HT1080 (cell line): ENCODE data around the gene CUEDC1. TPM values are rescaled to one million over a fixed set of nuclear protein-coding genes. Genes with fewer than 3 reads are reported as not detected.
"Not testable (repeated sequence)": the region's sequence is repeated elsewhere in the genome, so short reads cannot be mapped to it uniquely, and the experiment has no call there.

ENCODE experiments used
- DNase-seq: peaks from one replicate; pipeline ENCODE4 v3.0.0-alpha.2; 2015; ENCODE audit warnings: low read depth
- total RNA-seq: library from RNA; depleted of rRNA; stranded (reverse); fragments of >200 nt; shearing (Covaris generic); gene quantifications from 2 replicates; pipeline ENCODE4 v1.2.3, GENCODE V29; 2014

Gene CUEDC1
- total RNA-seq, 1 experiment from 2014 or later: 8.9 TPM

DNA sequence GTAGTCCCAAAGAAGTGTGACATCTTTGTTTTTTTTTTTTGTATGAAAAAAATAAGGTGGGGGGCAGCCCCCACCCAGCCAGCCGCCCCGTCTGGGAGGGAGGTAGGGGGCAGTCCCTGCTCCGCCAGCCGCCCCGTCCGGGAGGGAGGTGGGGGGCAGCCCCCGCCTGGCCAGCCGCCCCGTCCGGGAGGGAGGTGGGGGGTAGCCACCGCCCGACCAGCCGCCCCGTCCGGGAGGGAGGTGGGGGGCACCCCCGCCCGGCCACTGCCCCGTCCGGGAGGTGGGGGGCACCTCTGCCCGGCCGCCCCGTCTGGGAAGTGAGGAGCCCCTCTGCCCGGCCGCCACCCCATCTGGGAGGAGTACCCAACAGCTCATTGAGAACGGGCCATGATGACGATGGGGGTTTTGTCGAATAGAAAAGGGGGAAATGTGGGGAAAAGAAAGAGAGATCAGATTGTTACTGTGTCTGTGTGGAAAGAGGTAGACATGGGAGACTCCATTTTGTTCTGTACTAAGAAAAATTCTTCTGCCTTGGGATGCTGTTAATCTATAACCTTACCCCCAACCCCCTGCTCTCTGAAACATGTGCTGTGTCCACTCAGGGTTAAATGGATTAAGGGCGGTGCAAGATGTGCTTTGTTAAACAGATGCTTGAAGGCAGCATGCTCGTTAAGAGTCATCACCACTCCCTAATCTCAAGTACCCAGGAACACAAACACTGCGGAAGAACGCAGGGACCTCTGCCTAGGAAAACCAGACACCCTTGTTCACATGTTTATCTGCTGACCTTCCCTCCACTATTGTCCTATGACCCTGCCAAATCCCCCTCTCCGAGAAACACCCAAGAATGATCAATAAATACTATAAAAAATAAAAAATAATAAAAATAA, 108.9 kb downstream of the CUEDC1 start:
- DNase-seq: not testable (repeated sequence)

DNA sequence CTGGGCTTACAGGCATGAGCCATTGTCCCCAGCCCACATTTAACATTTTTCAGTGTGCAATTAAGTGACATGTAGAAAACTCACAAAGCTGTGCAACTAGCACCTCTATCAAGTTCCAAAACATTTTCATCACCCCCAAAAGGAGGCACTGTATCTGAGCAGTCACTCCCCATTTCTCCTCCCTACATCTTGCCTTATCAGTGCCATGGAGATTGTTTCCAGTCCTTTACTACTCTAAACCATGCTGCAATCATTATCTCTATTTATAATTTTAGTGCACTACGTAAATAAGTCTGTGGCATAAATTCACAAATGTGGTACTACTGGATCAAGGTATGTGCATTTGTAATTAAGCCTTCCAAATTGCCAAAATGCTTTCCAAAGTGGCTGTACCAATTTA, 112.9 kb downstream of the CUEDC1 start:
- DNase-seq: no peak

DNA sequence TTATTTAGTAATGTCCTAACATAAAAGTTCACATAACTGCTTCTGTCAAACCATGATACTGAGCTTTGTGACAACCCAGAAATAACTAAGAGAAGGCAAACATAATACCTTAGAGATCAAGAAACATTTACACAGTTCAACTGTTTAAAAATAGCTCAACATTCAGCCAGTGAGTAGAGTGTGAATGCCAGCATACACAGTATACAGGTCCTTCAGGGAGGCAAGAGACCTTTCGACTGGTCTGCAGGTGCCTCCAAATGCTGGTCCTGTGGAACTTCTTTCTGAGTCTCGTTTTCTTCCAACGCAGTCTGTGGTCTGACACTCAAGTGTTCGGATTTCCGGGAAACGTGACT, 115.7 kb downstream of the CUEDC1 start:
- no peak for DNase-seq

DNA sequence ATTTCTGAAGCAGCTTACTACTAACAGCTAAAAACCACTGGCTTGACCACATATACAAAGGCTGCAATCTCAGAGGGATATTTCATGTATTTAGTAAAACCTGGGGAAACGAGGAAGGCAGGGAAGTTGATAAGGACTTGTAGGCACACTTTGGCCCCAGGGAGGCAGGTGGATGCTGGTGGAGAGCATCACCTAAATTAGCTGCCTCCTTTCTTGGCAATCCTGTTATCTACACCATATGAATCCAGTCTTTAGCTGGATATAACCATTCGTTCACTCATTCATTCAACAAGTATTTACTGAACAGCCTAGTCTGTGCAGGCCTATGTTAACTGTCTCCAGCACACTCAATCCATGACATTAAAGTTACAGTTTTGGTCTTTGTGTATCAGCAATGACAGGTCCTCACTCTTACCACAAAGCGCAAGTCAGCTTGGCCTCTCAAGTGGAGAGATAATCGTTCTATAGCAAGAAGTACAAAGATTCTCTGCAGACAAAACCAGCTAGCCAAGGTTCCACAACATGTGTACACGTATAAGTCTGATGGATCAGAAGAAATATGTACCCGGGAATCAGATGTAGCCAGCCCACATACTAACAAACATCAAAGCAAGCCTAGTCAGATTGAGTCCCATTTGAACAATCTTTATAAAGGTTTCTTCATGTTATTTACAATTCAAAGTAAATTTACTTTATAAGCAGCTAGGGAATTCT, 116.2 kb downstream of the CUEDC1 start:
- no peak for DNase-seq

DNA sequence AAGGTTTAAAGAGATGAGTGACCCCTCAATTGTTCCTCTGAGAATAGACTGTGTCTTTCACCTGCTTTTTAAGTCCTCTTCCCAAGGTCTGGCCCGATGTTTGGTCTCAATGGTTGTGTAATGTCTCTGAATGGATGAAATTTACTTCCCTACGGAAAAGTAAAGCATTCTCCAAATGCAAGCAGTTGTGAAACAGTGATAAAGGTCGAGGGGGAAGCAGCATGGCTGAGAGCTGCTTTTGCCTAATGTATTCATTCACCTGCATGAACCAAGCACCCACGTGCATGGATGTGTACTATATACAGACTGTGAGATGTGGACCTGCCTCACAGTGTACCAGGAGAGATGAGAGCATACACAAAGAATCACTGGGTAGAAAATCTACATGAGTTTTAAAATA, 116.8 kb downstream of the CUEDC1 start:
- no peak for DNase-seq

DNA sequence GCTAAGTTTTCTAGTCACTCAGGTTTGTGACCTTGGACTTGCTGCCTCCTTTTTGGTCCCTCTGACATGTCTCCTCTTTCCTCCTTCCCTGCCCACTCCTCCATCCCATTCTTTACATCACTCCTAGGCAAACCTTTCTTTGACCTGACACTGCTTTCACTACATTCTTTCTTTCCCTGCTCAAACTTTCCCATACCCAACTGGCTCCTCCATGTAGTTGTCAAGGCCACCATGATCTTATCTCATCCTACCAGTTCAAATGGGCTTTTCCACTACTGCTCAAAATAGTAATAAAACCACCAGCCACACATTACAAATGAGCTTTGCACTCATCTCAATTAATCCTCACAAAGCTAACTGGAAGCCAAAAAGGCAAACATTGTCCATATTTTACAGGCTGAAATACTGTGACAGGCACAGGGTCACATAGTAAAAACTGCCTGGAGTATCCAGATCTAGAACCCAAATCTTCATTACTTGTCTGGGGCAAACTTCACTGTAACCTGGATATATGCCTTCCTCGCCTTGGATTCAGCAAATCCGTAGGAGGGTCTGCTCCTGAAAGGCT, 119.8 kb downstream of the CUEDC1 start:
- no peak for DNase-seq

DNA sequence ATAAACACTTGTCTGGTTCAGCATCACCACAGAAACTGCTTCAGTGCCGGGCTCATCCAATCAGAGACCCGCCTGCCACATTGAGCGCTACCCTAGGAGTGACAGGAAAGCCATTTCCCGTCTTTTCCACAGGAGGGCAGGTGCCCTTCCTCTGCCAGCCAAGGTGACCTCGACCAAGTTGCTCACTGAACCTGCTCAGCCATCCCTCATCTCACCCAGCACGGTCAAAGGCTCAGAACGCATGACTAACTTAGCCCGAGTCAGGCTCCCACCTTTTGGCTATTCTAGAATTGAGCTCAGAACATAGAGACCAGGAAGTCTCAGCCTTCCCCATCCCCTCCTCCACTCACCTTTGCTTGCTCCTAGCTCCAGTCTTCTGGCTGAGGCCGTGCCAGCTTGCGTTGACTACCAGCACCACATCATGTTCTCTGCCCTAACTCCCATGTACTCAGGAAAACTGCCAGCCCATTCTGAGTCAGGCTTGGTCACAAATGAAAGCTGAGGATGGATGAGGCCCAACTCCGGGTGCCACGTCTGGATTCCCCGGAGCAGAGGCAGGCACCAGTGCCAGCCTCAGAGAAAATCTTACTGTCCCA, 121.0 kb downstream of the CUEDC1 start:
- DNase-seq: peak; percentile 76

DNA sequence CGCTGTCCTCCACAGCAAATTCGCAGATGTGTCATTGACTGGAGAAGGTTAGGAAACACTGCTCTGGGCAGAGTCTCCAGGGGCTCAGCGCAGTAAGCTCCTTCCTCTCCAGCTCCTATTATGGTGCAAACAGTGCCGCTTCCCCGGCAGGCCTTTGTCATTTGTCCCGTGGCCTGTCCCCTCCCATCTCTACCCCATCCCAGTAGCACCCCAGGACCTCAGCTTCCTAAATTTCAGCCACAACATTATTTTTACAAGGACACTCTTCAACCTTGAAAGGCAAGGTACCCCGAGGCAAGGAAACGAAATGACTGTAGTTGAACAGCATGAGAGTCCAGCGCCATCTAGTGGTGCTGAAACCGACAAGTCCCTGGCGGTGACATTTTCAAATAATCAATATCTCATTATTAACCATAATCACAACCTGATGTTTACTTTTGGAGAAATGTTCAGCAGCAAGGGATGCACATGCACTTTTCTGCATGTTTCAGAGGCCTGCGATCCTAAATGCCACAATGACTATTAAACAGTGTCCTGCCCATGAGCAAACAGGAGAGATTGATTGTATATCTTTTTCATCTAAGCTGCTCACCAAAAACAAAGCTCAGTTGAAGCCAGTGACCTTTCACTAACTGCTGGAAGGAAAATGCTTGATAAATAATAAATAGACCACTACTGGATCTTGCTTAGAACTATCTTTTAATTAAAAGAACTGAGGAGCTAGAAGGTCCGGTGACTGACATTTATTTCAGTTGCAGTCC, 121.9 kb downstream of the CUEDC1 start:
- DNase-seq: no peak

DNA sequence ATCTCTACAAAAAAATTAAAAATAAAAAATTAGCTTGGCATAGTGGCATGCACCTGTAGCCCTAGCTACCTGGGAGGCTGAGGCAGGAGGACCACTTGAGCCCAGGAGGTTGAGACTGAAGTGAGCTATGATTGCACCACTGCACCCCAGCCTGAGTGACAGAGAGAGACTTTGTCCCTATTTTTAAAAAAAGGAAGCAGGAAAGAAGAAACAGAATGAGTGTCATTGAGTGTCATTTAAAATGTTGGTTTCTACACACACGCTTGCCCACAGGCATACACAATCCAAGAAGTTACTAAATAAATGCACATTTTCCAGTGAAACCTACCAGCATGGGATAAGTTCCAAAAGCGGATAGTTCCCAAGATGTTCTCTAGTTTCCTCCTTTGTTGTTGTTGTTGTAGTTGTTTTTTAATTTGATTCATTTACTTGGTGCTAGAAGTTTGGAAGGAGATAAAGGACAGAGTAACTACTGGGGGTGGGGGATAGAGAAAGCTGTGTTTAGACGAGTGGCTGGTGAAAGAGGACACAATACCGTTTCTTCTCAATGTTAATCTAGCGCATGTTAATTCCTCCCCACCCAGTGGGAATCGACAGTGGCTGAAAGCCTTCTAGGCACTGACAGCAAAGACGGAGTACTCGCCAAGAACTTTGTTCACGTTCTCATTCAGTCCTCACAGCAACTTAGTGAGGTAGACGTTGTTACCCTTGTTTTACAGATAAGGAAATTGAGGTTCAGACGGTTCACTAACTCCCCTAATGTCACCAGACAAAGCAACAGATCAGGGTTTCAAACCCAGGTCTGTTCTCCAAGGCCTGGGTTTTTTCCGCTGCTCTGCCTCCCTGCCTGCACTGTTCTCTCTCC, 122.7 kb downstream of the CUEDC1 start:
- no peak for DNase-seq

DNA sequence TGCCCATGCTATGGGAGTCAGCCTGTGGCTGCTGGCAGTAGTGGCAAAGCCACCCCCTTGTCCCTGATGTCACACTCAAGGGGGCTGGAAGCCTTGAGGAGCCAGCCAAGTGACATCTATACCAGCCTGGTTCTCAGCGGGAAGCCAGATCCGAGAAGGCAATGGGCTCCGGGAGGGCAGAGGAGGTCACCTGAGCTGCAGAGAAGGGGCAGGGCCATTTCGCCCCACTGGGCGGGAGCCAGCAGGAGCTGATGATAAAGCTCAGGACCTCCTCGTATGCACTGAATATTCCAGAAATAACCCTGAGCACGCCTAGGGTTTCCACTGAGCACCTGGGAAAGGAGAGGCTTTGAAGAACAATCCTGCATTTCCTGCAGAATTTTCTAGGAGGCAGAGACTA, 124.3 kb downstream of the CUEDC1 start:
- DNase-seq: no peak

GRCh38 chr17:57823469-57824401, 131.5 kb downstream of the CUEDC1 start:
- DNase-seq: no peak

- no peak for DNase-seq
These were observed 135.3 kb downstream of the CUEDC1 start for GRCh38 chr17:57819867-57820266.

DNA sequence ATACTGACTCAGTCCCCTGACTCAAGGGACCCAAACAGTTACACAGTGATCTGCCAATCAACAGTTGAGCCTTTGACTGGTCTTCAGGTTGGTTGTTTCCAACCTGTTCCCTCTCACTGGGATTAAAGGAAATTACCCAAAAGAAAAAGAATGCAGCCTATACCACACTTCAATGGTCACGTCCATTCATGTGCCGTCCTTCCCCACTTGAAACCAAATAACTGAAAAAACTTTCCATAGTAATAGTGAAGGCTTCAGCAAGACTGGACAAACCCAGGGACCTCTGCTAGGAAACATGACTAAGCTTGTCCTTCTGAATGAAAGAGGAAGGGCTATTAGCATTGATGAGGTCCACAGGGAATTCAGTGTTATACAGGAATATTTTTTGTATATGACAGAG, 135.9 kb downstream of the CUEDC1 start:
- peak; percentile 41 for DNase-seq

GRCh38 chr17:57818066-57818465, 137.1 kb downstream of the CUEDC1 start:
- no peak for DNase-seq

DNA sequence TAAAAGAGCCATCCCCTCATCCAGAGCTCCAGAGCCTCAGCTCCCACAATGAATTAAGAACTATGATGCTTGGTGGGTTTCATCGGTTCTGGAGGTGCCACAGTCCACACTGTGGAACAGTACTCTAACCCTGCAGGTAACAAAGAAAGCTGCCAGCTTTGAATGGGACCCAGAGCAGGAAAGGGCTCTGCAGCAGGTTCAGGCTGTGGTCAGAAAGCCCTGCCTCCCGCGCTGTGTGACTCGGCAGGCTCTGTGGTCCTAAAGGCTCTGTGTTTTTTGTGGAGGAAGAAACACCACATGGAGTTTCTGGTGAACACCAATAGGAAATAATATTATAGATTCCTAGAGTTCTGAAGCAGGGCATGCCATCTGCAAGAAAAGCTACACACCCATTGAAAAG, 137.9 kb downstream of the CUEDC1 start:
- DNase-seq: no peak

DNA sequence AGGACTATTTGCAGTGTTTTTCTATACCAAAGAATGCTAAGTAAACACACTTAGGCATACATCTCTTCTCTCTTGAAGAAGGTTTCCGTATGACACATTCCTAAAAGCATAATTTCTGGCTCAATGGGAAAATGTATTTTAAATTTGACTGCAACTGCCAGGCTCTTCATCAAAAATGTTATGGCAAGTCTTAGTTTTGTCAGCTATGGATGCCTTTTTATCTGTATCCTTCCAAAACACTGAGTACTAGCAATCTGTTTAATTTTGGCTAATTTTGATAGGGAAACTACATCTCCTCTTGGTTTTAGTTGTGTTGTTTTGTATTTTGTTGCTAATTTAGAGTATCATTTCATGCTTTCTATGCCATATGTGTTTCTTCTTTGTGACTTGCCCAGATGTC, 140.8 kb downstream of the CUEDC1 start:
- DNase-seq: no peak

GRCh38 chr17:57811638-57812280, 143.5 kb downstream of the CUEDC1 start:
- DNase-seq: no peak
